Measurements from ENCODE around the gene CALCOCO1. TPM values are rescaled to one million over a fixed set of nuclear protein-coding genes. Genes with fewer than 3 reads are reported as not detected.

Gene CALCOCO1
- total and polyA plus RNA-seq, 9 of the 15 experiments (the other 6 are each of a cell fraction or from before 2014, with no cell fraction given), result 1.9 to 31.8 (median 11.0) TPM

DNA sequence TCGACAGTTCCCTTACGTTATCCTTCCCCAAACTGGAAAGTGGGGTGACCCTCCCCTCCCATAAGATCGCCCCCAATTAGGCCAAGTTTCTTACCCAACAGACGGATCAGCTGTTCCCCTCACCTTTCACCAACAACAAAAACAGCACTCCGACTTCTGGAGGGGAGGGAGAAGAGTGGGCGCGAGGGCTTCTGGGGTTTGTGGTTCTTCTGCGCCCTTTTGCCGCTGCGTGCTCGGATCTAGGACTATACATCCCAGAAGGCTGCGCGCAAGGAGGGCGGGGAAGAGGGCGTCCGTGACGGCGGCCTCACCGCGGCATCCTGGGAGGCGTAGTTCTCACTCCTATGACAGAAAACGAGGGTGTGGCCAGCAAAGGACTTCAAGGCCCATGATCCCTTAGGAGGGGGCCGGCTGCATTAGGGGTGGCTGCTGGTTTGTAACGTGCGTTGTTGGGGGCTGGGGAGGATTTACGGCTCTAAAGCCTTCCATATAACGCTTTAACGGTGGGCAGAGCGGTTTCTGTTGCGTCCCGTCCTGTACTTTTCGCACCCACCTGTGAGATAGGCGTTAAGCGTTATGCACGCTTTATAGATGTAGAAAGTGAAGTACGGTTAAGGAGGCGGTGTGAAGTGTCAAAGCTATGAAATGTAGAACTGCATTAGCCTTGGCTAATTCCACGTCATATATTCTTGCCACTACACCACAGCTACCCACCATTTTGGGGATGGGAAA, at the start of gene CALCOCO1 (continued):
- TF ChIP-seq, protein P1, sequence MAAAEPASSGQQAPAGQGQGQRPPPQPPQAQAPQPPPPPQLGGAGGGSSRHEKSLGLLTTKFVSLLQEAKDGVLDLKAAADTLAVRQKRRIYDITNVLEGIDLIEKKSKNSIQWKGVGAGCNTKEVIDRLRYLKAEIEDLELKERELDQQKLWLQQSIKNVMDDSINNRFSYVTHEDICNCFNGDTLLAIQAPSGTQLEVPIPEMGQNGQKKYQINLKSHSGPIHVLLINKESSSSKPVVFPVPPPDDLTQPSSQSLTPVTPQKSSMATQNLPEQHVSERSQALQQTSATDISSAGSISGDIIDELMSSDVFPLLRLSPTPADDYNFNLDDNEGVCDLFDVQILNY (CRISPR knock-in tag; IDR thresholded peaks at IDR 0.05), result no peak
- TF ChIP-seq SPI1 (IDR thresholded peaks at IDR 0.05; ENCODE audit: borderline replicate concordance, low read depth, low read length) (no peak), GTF2A2 (tag; IDR thresholded peaks at IDR 0.05) (no peak), RBBP5 (IDR thresholded peaks at IDR 0.05; ENCODE audit: borderline replicate concordance, insufficient read depth, low read length, poor library complexity, severe bottlenecking) (no peak), NRF1 (conservative IDR thresholded peaks at IDR 0.05 in 1 of 2, IDR thresholded peaks at IDR 0.05 in 1 of 2) (peak; percentile 81 to 84), NR2C1 (IDR thresholded peaks at IDR 0.05) (peak; percentile 95), NR2C1 (tag; IDR thresholded peaks at IDR 0.05) (peak; percentile 98), ZNF830 (CRISPR knock-in tag; IDR thresholded peaks at IDR 0.05) (no peak), KDM2B (CRISPR knock-in tag; IDR thresholded peaks at IDR 0.05) (no peak), SIN3A (IDR thresholded peaks at IDR 0.05; ENCODE audit: borderline replicate concordance in 2 of 2, control insufficient read depth in 1 of 2, low read depth in 2 of 2, low read length in 2 of 2) (peak; percentile 93 to 97; a peak in 3 of 4 replicates), ETV1 (tag; conservative IDR thresholded peaks at IDR 0.05; ENCODE audit: low read depth) (no peak), TCF7L2 (IDR thresholded peaks at IDR 0.05; ENCODE audit: low read depth, low read length) (no peak), ZNF77 (CRISPR knock-in tag; IDR thresholded peaks at IDR 0.05) (no peak), PHF21A (IDR thresholded peaks at IDR 0.05; ENCODE audit: borderline replicate concordance, low read depth) (no peak), SRSF9 (IDR thresholded peaks at IDR 0.05; ENCODE audit: borderline replicate concordance, low read depth, low read length) (no peak), ZBTB8A (IDR thresholded peaks at IDR 0.05; ENCODE audit: partially characterized antibody) (peak; percentile 75), ZNF143 (CRISPR knock-in tag; IDR thresholded peaks at IDR 0.05) (peak; percentile 99), TCF3 (CRISPR knock-in tag; IDR thresholded peaks at IDR 0.05) (no peak), ERF (CRISPR knock-in tag; IDR thresholded peaks at IDR 0.05) (no peak), FOXJ2 (tag; IDR thresholded peaks at IDR 0.05) (peak; percentile 74; the same call in 1 of the 2 replicates), STAG1 (CRISPR knock-in tag; IDR thresholded peaks at IDR 0.05; ENCODE audit: borderline replicate concordance) (no peak), ZNF780A (CRISPR knock-in tag; IDR thresholded peaks at IDR 0.05) (no peak), ZZZ3 (IDR thresholded peaks at IDR 0.05) (no peak), ZNF766 (CRISPR knock-in tag; conservative IDR thresholded peaks at IDR 0.05) (peak; percentile 99), ZBTB17 (CRISPR knock-in tag; IDR thresholded peaks at IDR 0.05) (peak; percentile 86), ZNF316 (IDR thresholded peaks at IDR 0.05) (no peak)
- TF ChIP-seq, protein P2, sequence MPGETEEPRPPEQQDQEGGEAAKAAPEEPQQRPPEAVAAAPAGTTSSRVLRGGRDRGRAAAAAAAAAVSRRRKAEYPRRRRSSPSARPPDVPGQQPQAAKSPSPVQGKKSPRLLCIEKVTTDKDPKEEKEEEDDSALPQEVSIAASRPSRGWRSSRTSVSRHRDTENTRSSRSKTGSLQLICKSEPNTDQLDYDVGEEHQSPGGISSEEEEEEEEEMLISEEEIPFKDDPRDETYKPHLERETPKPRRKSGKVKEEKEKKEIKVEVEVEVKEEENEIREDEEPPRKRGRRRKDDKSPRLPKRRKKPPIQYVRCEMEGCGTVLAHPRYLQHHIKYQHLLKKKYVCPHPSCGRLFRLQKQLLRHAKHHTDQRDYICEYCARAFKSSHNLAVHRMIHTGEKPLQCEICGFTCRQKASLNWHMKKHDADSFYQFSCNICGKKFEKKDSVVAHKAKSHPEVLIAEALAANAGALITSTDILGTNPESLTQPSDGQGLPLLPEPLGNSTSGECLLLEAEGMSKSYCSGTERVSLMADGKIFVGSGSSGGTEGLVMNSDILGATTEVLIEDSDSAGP (CRISPR knock-in tag; IDR thresholded peaks at IDR 0.05), result no peak
- TF ChIP-seq, protein P3, sequence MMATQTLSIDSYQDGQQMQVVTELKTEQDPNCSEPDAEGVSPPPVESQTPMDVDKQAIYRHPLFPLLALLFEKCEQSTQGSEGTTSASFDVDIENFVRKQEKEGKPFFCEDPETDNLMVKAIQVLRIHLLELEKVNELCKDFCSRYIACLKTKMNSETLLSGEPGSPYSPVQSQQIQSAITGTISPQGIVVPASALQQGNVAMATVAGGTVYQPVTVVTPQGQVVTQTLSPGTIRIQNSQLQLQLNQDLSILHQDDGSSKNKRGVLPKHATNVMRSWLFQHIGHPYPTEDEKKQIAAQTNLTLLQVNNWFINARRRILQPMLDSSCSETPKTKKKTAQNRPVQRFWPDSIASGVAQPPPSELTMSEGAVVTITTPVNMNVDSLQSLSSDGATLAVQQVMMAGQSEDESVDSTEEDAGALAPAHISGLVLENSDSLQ (IDR thresholded peaks at IDR 0.05), result peak; percentile 82
